WTC11 (cell line): ENCODE results near the gene LETM1.

ENCODE experiments used
- EMX1 ChIP-seq: fragments of 250-450 bp; sonication (Bioruptor Pico); IDR thresholded peaks from 2 replicates; pipeline ENCODE4 v1.8.0; 2021; ENCODE audit warnings: mild to moderate bottlenecking
- GRHL2 ChIP-seq: fragments of 250-450 bp; sonication (Bioruptor Pico); IDR thresholded peaks from 2 replicates; pipeline ENCODE4 v1.8.0; 2022; ENCODE audit warnings: mild to moderate bottlenecking, moderate library complexity; ENCODE audit not compliant: insufficient replicate concordance, severe bottlenecking
- PREB ChIP-seq: sonication (generic); formaldehyde crosslinking; IDR thresholded peaks from 2 replicates; pipeline ENCODE4 v1.8.1; 2022; ENCODE audit warnings: mild to moderate bottlenecking, missing genetic modification reagents, moderate library complexity, borderline replicate concordance
- TF ChIP-seq, protein P1 (sequence below): fragments of 200-600 bp; IDR thresholded peaks from 2 replicates; pipeline ENCODE4 v1.8.0; 2022; ENCODE audit warnings: antibody characterized with exemption

- TF ChIP-seq EMX1 (CRISPR knock-in tag) (no peak), GRHL2 (CRISPR knock-in tag) (no peak), PREB (CRISPR knock-in tag) (no peak)
- TF ChIP-seq, protein P1, sequence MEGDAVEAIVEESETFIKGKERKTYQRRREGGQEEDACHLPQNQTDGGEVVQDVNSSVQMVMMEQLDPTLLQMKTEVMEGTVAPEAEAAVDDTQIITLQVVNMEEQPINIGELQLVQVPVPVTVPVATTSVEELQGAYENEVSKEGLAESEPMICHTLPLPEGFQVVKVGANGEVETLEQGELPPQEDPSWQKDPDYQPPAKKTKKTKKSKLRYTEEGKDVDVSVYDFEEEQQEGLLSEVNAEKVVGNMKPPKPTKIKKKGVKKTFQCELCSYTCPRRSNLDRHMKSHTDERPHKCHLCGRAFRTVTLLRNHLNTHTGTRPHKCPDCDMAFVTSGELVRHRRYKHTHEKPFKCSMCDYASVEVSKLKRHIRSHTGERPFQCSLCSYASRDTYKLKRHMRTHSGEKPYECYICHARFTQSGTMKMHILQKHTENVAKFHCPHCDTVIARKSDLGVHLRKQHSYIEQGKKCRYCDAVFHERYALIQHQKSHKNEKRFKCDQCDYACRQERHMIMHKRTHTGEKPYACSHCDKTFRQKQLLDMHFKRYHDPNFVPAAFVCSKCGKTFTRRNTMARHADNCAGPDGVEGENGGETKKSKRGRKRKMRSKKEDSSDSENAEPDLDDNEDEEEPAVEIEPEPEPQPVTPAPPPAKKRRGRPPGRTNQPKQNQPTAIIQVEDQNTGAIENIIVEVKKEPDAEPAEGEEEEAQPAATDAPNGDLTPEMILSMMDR, result no peak
Measured at GRCh38 chr4:1795299-1796195, 60.4 kb downstream of the LETM1 start.
